K562 (cell line): Measurements from ENCODE around the gene ECE2.

ENCODE experiments used
- EZH2 ChIP-seq: IDR thresholded peaks from 2 replicates; pipeline ENCODE4 v1.6.1; 2012; ENCODE audit warnings: low read depth, mild to moderate bottlenecking, inconsistent platforms, low read length, borderline replicate concordance
- LARP7 ChIP-seq: fragments of 450-650 bp; IDR thresholded peaks from 2 replicates; pipeline ENCODE4 v1.6.1; 2016
- MAFK ChIP-seq: IDR thresholded peaks from 2 replicates; pipeline ENCODE4 v1.6.1; 2011; ENCODE audit warnings: low read length, improper control_type of control experiment
- ZNF561 ChIP-seq: fragments of 450-650 bp; formaldehyde crosslinking; conservative IDR thresholded peaks from 2 replicates; pipeline ENCODE4 v1.4.0; 2020; ENCODE audit warnings: mild to moderate bottlenecking, moderate library complexity
- ZNF696 ChIP-seq: fragments of 250-450 bp; sonication (Bioruptor Pico); conservative IDR thresholded peaks from 2 replicates; pipeline ENCODE4 v1.4.0; 2020; ENCODE audit warnings: mild to moderate bottlenecking, moderate library complexity

- TF ChIP-seq ZNF696 (CRISPR knock-in tag) (no peak), EZH2 (no peak), LARP7 (no peak), MAFK (no peak), ZNF561 (CRISPR knock-in tag) (no peak)
These were observed 52.7 kb downstream of the ECE2 start for GRCh38 chr3:184328516-184328915.
